GM18505 (cell line): ENCODE measurements around the gene CNPY4.
A peak's percentile ranks its signal among the peaks of the same experiment; 100 is the strongest.

ENCODE experiments used
- ATAC-seq: cut with Tn5 transposase; IDR thresholded peaks from one replicate; pipeline ENCODE4 v1.9.1; 2021; ENCODE audit not compliant: unreplicated experiment
- POLR2A ChIP-seq: IDR thresholded peaks from 4 replicates; pipeline ENCODE4 v1.6.1; 2011; ENCODE audit warnings: borderline replicate concordance; ENCODE audit not compliant: insufficient read depth, insufficient read length; ENCODE audit errors: extremely low read depth

The CNPY4 gene

DNA sequence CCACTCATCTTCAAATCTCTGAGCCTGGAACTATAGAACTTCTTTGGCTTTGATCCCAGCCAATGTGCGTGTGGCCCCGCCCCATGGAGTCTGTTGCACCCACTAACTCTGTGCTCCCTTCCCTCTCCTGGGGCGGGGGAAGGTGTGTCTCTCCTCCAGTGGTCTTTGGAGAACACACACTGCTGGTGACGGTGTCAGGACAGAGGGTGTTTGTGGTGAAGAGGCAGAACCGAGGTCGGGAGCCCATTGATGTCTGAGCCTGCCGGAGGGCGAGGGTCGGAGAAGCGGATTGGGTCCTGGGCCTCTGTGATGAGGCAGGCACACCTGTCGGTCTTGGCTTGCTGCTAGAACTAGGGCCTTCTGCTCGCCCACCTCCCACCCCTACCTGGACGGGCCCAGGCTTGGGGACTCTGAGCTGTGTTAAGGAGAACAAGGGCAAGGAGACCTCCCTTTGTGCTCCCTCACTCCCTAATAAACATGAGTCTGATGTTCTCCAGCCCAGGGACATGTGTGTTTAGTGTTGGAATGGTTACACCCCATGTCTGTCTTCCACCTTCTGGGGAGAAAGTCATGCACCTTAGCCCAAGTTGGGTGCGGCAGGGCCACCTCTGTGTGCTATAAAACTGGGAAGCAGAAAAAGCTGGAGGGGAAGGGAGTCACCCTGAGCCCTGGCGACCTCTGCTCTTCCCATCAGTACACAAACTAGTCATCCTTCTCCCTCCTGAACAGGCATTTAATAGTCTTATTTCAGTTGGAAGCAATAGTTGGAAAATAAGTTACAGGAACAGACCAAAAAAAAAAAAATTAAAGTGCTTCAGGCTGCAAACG is 34.5 kb downstream of the CNPY4 start:
- no peak for TF ChIP-seq POLR2A
- no peak for ATAC-seq

DNA sequence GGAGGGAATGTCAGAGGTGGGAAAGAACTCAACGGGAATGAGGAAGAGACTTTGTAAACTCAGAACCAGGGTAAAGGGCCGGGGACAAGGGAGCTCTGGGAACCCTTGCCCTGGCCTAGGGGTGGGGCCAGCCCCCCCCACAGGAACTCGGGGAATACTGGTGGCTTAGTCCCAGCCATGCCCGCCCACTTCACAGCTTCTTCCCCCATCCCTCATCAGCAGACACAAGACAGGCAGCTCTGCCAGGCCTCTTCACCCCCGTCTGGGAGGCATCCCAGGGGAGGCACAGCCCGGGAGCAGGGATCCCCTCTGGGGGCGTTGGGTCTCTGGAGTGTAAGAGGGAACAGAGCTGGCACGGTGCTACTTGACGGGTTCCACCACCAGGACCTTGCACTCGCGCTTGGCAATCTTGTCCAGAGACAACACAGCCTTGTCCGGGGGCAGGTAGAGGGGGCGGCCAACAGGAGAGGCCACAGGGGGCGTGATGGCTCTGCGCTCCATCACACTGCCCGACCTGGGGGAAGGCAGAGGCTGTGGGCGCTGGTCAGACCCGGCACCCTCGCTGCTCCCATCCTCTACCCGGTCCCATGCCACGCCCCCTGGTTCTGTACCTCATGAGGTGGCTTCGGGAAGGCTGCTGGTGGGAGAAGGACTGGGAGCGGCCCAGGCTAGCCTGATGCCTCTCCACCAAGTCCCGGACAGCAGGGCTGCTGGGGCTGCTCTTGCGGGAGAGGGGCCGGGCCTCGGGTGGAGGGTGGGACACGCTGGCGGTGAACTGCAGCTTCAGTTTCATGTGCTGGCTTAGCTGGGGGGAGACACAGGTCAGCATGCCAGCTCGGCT is 35.4 kb downstream of the CNPY4 start:
- ATAC-seq, result no peak
- TF ChIP-seq POLR2A, result peak; percentile 11

DNA sequence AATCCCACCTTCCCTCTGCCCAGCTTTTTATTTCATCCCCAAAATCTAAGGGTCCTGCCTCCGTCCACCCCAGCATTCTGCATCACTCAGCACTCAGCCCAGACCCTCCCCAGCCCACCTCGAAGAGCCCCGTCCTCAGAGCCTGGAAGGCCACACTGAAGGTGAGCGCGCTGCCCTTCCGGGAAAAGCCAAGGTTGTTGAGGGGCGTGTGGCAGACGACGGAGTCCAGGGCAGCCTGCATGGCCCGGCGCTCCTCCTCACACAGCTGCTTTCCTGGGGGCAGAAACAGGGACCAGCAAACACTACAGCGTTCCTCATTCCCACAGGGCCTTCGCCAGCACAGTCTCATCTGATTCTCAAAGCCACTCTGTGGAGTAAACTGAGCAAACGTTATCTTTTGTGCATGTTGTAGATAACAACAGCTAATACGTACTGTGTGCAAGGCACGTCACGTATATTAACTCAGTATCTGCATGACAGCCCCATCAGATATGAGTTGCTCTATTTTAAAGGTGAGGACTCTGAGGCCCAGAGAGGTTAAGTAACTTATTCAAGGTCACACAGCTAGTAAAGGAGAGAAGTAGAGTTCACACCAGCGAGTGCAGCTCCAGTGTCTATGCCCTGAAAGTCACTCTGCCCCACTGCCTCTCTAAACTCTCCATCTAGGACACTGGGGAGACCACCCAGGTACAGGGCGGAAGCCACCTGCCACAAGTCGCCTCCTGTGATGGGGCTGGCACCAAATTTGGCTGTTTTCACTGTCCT is 36.3 kb downstream of the CNPY4 start:
- ATAC-seq, result no peak
- no peak for TF ChIP-seq POLR2A

DNA sequence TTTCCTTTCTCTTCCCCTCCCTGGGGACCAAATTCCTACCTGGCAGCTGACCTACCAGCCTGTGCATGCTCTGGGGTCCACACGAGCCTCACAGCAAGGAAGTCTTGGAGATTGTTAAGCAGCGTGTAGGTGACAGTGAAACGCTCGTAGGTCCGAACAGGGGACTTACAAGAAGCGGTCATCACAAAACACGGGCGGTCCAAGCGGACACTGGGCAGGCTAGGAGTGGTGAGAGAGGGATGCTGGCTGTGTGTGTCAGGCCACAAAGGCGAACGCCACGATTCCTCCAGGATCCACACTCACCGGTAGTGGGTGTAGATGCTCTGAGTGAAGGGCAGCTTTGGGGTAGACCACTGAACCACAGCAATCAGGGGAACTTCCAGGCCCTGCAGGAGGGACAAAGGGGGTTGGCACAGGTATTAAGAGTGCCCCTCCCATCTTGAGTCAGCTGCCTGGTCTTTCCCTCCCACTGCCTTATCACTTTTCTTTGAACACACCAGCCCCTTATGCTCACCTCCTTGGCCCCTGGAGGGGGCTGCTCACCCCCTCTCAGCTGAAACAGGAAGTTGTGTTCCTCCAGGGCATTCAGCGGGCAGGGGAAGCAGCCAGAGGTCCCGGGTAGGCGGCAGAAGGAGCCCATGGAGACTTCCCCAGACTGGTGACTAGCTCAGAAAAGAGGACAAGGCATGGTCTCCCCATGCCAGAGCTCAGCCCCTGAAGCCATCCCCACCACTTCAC is 37.1 kb downstream of the CNPY4 start:
- no peak for TF ChIP-seq POLR2A
- ATAC-seq, result no peak

DNA sequence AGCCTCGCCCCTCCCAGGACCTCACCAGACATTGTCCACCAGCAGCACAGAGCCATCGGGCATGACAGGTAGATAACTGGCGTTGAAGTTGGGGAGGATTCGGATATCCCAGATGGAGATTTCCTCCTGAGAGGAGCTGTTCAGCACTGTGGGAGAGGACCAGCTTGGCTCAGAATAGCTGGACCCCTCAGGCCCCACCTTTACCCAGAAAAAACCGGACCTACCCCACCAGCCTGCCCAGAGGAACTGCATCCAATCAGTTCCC is 37.6 kb downstream of the CNPY4 start:
- no peak for TF ChIP-seq POLR2A
- ATAC-seq, result no peak

DNA sequence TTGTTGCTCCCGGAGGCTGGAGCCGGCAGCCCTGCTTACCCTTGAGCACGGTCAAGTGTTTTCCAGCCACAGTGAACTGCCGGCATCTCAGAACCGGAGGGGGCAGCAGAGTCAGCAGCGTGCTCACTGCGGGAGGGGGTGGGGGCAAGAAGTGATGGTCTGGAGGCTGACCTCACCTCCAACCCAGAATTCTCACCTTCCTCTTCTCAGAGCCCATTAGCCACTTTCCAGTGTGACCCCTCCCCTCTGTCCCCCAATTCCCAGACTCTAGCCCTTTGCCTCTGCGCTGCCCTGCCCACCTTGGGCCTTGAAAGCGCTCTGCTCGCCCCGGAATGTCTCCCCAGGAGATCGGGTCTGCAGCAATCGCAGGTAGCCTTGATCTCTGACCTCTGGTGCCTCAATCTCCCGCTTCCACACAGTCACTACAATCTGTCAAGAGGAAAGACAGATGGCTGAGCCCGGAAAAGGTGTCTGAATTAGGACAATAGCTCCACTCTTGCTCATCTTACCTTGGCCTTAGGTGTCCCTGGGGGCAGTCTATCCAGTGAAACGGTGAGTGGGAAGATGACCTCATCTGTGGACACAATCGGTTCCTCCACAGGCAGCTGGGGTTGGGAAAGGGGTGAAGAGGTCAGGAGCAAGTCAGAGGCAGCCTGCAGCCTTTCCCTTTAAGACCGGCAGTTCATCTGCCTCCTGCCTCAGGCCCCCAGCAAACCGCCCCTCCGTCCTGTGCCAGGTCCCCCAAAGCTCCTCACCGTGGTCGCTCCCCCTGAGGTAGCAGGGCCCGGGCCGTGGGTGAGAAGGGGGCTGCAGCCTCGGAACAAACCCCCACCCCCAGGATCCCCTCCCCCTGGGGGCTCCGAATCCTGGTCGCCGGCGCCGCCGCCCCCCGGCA is 38.1 kb downstream of the CNPY4 start:
- ATAC-seq, result no peak
- no peak for TF ChIP-seq POLR2A

DNA sequence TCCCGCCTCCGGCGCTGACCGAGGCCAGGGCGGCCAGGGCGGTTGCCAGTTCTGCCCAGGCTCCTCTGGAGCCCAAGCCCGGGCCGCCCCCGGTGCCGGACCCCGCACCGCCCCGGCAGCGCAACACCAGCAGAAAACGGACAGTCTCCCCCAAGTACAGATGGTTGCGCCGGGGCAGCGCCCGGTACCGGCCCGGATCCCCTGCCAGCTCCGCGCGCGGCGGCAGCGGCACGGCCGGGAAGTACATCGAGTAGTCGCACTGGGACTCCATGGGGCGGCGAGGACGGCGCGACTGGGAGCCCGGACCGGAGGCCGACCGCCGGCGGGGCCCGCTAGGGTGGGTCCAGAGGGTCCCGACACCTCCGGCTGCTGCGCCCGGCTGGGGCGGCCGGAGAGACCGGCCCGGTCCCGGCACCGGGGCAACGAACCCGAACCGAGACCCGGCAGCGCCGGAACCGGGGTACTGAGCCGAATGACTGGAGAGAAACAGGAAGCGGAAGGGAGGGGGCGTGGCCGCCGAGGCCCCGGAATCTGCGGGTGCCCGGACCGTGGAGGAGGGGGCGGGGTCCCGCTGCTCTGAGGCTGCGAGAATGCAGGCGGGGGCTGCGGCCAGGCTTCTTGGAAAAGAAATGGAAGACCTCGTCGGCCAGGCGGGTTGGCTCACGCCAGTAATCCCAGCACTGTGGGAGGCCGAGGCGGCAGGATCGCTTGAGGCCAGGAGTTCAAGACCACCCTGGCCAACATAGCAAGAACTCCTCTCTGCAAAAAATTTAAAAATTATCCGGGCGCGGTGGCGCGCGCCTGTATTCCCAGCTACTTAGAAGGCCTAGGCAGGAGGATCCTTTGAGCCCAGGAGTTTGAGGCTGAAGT is 39.0 kb downstream of the CNPY4 start, which contains the start of gene TRAPPC14:
Gene TRAPPC14 (minus strand): TSS at position 495 of the 870 bp plus-strand sequence. CDS start 224 bp downstream, at position 271.
- ATAC-seq, result peak; percentile 67
- peak; percentile 86 for TF ChIP-seq POLR2A

DNA sequence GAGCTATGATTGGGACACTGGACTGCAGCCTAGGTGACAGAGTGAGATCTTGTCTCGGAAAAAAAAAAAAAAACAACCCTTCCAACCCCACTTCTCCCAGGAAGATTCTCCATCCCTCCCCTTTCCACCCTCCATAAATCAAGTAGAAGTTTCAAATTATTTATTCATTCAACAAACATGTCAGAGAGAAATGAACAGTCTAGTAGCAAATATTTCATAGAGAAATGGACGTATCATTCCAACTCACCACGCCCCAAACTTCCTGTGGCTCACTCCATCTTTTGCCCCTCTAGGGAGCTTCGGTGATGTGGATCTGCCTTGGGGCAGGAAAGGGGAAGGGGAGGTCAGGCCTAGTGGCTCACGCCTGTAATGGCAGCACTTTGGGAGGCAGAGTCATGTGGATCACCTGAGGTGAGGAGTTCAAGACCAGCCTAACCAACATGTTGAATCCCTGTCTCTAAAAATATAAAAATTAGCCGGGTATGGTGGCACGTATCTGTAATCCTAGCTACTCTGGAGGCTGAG is 39.7 kb downstream of the CNPY4 start:
- no peak for TF ChIP-seq POLR2A
- no peak for ATAC-seq

DNA sequence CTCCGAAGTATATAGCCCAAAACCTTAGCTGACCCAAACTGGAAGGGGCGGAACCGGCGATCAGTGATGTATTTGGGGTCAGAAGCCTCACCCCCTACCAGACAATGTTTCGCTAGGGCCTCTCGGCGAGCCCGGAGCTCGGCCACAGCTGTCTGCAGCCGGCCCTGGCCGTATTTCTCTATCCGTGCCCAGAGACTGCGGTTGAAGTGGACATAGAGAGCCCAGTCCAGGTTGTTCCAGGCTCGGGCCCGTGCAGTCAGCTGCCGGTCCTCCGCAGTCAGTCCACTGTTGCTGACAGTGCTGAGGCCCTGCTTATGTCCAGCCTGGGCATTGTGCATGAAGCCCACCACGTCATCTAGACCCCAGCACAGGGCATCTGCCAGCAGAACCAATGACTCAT is 40.6 kb downstream of the CNPY4 start:
- no peak for ATAC-seq
- no peak for TF ChIP-seq POLR2A

DNA sequence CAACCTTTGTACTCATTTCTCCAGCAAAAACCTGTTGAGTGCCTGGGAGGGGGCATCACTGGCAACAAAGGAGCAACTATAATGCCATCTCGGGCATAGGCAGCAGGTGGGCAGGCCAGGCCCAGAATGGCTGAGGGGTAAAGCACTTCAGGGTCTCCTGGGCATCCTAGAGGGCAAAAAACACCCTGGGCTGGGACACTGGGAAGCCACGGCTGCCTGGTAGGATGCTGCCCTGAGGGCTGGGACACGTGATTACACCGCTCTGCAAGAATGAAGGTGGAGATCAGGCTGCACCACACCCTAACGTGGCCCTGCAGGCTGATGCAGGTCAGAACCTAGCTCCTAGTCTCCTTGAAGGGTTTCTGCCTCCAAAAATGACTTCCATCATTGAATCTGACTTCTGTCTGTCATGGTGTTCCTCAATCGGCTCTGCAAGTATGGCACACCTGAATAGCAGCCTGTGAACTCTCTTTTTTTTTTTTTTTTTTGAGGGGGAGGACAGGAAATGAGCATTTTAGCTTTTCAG is 43.6 kb downstream of the CNPY4 start:
- TF ChIP-seq POLR2A, result no peak
- ATAC-seq, result no peak

DNA sequence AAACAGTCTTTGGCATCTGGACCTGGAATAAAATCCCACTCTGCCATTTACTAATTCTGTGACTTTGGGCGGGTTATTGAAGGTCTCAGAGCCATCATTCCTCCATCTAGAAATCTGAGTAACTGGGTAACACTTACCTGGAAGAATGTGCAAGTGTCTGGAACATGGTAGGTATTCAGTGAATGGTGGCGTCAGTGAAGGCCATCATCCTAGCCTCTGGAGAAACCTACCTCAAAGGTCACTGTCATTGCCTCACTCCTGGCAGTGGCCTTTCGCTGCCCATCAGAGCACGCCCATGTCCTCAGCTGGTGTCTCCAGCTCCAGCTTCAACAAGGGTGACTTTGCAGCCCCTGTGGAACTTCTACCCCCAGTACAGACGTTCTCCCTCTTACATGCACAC is 44.4 kb downstream of the CNPY4 start:
- no peak for TF ChIP-seq POLR2A
- no peak for ATAC-seq

DNA sequence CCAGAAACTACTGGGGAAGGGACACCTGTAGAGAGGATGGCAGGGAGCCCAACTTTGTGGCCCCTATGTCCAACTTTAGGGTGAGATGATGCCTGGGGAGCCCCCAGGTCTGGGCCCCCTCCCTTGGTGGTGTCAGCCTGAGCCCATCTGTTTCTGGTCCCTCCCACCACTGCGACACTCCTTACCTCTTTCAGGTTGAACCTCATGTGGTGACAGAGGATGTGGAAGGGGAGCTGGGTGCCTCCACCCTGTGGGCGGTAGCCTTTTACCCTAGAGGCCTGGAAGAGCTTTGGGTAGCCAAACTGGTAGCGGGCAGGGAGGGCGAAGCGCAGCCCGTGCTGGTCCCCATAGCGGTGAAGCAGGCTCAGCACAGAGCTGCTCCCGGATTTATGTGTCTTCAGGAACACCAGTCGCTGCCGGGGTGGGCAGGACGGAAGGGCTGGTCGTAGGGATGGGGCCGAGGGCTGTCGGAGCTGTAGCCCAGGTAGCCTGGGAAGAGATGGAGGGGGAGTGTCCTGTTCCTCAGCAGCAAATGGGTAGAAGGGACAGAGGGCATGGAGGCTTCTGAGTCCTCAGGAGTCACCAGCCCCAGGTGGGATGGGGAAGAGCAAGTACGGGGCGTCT is 47.0 kb downstream of the CNPY4 start:
- ATAC-seq, result no peak
- TF ChIP-seq POLR2A, result no peak
